GM21737 (cell line): ENCODE results near the gene H3-3A.
"Not testable (repeated sequence)": the region's sequence is repeated elsewhere in the genome, so short reads cannot be mapped to it uniquely, and the experiment has no call there.

ENCODE experiments used
- ATAC-seq: cut with Tn5 transposase; IDR thresholded peaks from one replicate; pipeline ENCODE4 v1.9.1; 2021; ENCODE audit warnings: mild to moderate bottlenecking, moderate library complexity; ENCODE audit not compliant: unreplicated experiment

Gene H3-3A

GRCh38 chr1:226083302-226084101 is 21.0 kb downstream of the H3-3A start:
- ATAC-seq: peak; percentile 96

- ATAC-seq: no peak
Measured at GRCh38 chr1:226085675-226086285, 23.3 kb downstream of the H3-3A start.

GRCh38 chr1:226086776-226087175 is 24.3 kb downstream of the H3-3A start:
- ATAC-seq: no peak

- no peak for ATAC-seq
Measured at GRCh38 chr1:226091461-226091860, 28.9 kb downstream of the H3-3A start.

GRCh38 chr1:226092048-226092820 is 29.7 kb downstream of the H3-3A start:
- not testable (repeated sequence) for ATAC-seq

GRCh38 chr1:226092965-226093364 is 30.4 kb downstream of the H3-3A start:
- ATAC-seq: no peak

- ATAC-seq: no peak
Measured at GRCh38 chr1:226093621-226094020, 31.1 kb downstream of the H3-3A start.

GRCh38 chr1:226094451-226094850 is 31.9 kb downstream of the H3-3A start:
- ATAC-seq: no peak

- ATAC-seq: no peak
Measured at GRCh38 chr1:226095286-226095685, 32.8 kb downstream of the H3-3A start.

GRCh38 chr1:226097866-226098625 is 35.5 kb downstream of the H3-3A start:
- no peak for ATAC-seq

GRCh38 chr1:226098870-226099835 is 36.6 kb downstream of the H3-3A start:
- no peak for ATAC-seq

GRCh38 chr1:226100436-226101391 is 38.2 kb downstream of the H3-3A start:
- no peak for ATAC-seq

- ATAC-seq: no peak
Measured at GRCh38 chr1:226104671-226105121, 42.2 kb downstream of the H3-3A start.

- no peak for ATAC-seq
Measured at GRCh38 chr1:226107471-226108460, 45.2 kb downstream of the H3-3A start.

GRCh38 chr1:226108935-226109828 is 46.7 kb downstream of the H3-3A start:
- ATAC-seq: no peak

GRCh38 chr1:226109829-226110248 is 47.3 kb downstream of the H3-3A start:
- ATAC-seq: peak; percentile 78
